ENCODE results near the gene CRYBB2. TPM values are rescaled to one million over a fixed set of nuclear protein-coding genes. Genes with fewer than 3 reads are reported as not detected.
"Not testable (repeated sequence)": the region's sequence is repeated elsewhere in the genome, so short reads cannot be mapped to it uniquely, and the experiment has no call there.

CRYBB2 gene
- polyA plus RNA-seq, 1 experiment = 0.92 TPM

GRCh38 chr22:25176175-25176574 is 43.3 kb upstream of the CRYBB2 start:
- TF ChIP-seq CTCF (IDR thresholded peaks at IDR 0.05; ENCODE audit: insufficient read depth, low read depth, low read length) = no peak
- POLR2A ChIA-PET = no interaction called here

GRCh38 chr22:25176799-25177198 is 42.6 kb upstream of the CRYBB2 start:
- Histone ChIP-seq H3K4me3 (ENCODE audit: low read depth, low read length) (no peak overlapping the region), H3K27me3 (ENCODE audit: control insufficient read depth, insufficient read depth, low read length) (no peaks in the 10 kb centered on the region), H3K36me3 (ENCODE audit: control insufficient read depth, insufficient read depth, low read length) (no peaks in the 10 kb centered on the region)
- ChIA-PET CTCF (interaction anchor here (0.6 kb wide), 1 partner anchor 23 kb away, joined by 3 read pairs; the partner anchor contains the start of gene CRYBB3), POLR2A (no interaction called here)
- no peak for DNase-seq (ENCODE audit: low read depth)
- TF ChIP-seq CTCF (IDR thresholded peaks at IDR 0.05; ENCODE audit: insufficient read depth, low read depth, low read length) = no peak

More at GRCh38 chr22:25176175-25176574, 43.3 kb upstream of the CRYBB2 start:
- Histone ChIP-seq H3K36me3 (ENCODE audit: control insufficient read depth, insufficient read depth, low read length) (no peaks in the 10 kb centered on the region), H3K4me3 (ENCODE audit: low read depth, low read length) (no peak overlapping the region), H3K27me3 (ENCODE audit: control insufficient read depth, insufficient read depth, low read length) (no peaks in the 10 kb centered on the region)
- CTCF ChIA-PET = interaction anchor here (0.6 kb wide), 1 partner anchor 24 kb away, joined by 3 read pairs; the partner anchor contains the start of gene CRYBB3
- no peak for DNase-seq (ENCODE audit: low read depth)

- no peak for TF ChIP-seq CTCF (IDR thresholded peaks at IDR 0.05; ENCODE audit: insufficient read depth, low read depth, low read length)
- CTCF ChIA-PET = no interaction called here
Measured at GRCh38 chr22:25177226-25177625, 42.2 kb upstream of the CRYBB2 start.

GRCh38 chr22:25177895-25178294 is 41.5 kb upstream of the CRYBB2 start:
- POLR2A ChIA-PET = no interaction called here
- no peaks in the 10 kb centered on the region for H3K36me3 ChIP-seq (ENCODE audit: control insufficient read depth, insufficient read depth, low read length)
- no peak overlapping the region for H3K4me3 ChIP-seq (ENCODE audit: low read depth, low read length)
- CTCF ChIA-PET = no interaction called here
- DNase-seq (ENCODE audit: low read depth) = no peak
- TF ChIP-seq CTCF (IDR thresholded peaks at IDR 0.05; ENCODE audit: insufficient read depth, low read depth, low read length) = no peak
- no peaks in the 10 kb centered on the region for H3K27me3 ChIP-seq (ENCODE audit: control insufficient read depth, insufficient read depth, low read length)

More at GRCh38 chr22:25177226-25177625, 42.2 kb upstream of the CRYBB2 start:
- no peak for DNase-seq (ENCODE audit: low read depth)
- H3K36me3 ChIP-seq (ENCODE audit: control insufficient read depth, insufficient read depth, low read length) = no peaks in the 10 kb centered on the region
- no peak overlapping the region for H3K4me3 ChIP-seq (ENCODE audit: low read depth, low read length)
- no peaks in the 10 kb centered on the region for H3K27me3 ChIP-seq (ENCODE audit: control insufficient read depth, insufficient read depth, low read length)
- POLR2A ChIA-PET = no interaction called here

GRCh38 chr22:25178348-25178747 is 41.1 kb upstream of the CRYBB2 start:
- H3K36me3 ChIP-seq (ENCODE audit: control insufficient read depth, insufficient read depth, low read length); CTCF ChIA-PET; POLR2A ChIA-PET; H3K4me3 ChIP-seq (ENCODE audit: low read depth, low read length); H3K27me3 ChIP-seq (ENCODE audit: control insufficient read depth, insufficient read depth, low read length); DNase-seq (ENCODE audit: low read depth): not testable (repeated sequence)

GRCh38 chr22:25178869-25179631 is 40.4 kb upstream of the CRYBB2 start:
- DNase-seq (ENCODE audit: low read depth); CTCF ChIA-PET; H3K36me3 ChIP-seq (ENCODE audit: control insufficient read depth, insufficient read depth, low read length); H3K27me3 ChIP-seq (ENCODE audit: control insufficient read depth, insufficient read depth, low read length); H3K4me3 ChIP-seq (ENCODE audit: low read depth, low read length); POLR2A ChIA-PET: not testable (repeated sequence)

Data from BJ (cell line).